GM12873 (cell line): ENCODE measurements around the gene KIF26B.

ENCODE experiments used
- TF ChIP-seq, protein P1 (sequence below): IDR thresholded peaks from 2 replicates; pipeline ENCODE4 v1.5.1; 2012; ENCODE audit warnings: low read depth, mild to moderate bottlenecking, moderate library complexity, low read length, control low read depth; ENCODE audit not compliant: insufficient read depth; ENCODE audit errors: missing control alignments

KIF26B gene

DNA sequence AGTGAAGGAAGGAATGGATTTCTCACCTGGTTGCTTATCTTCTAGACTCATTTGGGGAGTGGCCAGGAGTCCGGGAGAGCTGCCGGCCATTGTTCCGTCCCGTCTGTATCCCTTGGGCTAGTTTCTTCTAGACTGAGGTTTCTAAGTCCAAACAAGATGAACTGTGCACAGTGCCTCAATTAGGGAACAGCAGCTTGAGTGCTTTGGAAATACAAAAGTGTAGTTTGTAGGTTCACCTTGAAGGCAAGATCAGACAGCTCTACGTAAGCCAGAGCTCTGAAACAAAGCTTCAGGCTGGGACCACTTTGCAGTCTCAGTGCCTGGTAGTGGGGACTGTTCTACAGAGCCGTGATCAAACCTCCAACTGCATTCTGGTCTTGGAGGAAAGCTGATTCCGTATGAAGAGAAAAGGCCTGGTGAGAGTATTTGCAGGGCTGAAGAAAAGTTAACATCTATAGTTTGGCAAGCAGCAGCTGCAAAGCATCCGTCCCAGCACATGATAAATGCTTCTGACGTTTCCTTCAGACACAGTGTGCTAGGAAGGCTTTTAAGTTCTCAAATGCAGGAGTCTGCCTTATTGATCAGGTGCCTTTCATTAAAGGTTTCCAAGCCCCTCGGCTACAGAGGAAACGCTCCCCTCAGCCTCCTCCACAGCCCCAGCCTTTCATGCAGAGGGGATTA lies 432.8 kb downstream of the KIF26B start:
- TF ChIP-seq, protein P1, sequence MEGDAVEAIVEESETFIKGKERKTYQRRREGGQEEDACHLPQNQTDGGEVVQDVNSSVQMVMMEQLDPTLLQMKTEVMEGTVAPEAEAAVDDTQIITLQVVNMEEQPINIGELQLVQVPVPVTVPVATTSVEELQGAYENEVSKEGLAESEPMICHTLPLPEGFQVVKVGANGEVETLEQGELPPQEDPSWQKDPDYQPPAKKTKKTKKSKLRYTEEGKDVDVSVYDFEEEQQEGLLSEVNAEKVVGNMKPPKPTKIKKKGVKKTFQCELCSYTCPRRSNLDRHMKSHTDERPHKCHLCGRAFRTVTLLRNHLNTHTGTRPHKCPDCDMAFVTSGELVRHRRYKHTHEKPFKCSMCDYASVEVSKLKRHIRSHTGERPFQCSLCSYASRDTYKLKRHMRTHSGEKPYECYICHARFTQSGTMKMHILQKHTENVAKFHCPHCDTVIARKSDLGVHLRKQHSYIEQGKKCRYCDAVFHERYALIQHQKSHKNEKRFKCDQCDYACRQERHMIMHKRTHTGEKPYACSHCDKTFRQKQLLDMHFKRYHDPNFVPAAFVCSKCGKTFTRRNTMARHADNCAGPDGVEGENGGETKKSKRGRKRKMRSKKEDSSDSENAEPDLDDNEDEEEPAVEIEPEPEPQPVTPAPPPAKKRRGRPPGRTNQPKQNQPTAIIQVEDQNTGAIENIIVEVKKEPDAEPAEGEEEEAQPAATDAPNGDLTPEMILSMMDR = no peak

GRCh38 chr1:245588116-245588639 lies 433.4 kb downstream of the KIF26B start:
- TF ChIP-seq, protein P1 = no peak

DNA sequence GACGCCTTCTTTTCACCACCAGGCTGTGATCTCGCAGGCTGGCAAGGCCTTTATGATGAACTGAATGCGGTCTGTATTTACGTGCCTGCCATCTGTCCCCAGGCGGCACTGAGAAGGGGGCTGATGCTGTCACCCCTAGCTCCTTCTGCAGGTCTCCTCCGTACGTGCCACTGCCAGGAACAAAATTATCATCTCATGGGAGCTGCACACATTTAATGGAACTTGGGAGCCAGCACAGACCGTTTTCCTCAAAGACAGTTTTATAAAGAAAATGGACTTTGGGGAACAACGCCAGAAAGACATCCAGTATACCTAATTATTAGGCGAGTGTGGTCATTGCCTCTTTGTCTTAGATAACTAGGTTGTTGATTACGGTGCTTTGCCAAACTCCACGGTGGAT lies 434.5 kb downstream of the KIF26B start:
- TF ChIP-seq, protein P1 = no peak

DNA sequence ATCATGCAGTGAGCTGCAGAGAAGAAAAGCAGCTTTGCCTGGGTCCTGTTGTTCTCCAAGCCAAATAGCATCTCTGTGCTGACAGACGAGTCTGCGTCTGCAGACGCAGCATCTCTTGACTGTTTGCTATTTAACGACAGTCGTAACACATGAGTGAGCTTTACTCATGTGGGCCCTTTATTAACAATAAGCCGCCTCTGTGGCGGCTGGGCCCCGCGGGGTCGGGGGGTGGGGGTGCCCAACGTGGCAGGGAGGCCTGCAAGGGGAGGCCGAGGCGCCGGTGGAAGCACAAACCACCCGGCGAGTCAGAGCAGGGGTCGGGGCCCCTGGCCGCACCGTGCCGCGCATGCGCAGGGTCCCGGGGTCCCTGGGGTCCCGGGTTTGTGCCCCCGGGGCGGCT lies 435.1 kb downstream of the KIF26B start:
- TF ChIP-seq, protein P1 = no peak

DNA sequence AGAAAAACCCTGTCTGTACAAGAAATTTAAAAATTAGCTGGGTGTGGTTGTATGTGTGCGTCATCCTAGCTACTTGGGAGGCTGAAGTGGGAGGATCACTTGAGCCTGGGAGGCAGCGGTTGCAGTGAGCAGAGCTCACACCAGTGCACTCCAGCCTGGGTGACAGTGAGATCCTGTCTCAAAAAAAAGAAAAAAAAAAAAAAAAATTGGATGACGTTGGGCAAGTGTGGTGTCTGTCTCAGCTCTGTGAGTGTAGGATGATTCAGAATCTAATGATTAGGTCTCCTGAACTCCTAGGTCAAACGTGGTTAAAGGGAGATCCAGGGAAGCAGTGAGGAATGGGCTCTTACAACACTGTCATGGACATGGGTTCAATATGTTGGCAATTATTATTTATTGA lies 435.9 kb downstream of the KIF26B start:
- TF ChIP-seq, protein P1 = no peak

DNA sequence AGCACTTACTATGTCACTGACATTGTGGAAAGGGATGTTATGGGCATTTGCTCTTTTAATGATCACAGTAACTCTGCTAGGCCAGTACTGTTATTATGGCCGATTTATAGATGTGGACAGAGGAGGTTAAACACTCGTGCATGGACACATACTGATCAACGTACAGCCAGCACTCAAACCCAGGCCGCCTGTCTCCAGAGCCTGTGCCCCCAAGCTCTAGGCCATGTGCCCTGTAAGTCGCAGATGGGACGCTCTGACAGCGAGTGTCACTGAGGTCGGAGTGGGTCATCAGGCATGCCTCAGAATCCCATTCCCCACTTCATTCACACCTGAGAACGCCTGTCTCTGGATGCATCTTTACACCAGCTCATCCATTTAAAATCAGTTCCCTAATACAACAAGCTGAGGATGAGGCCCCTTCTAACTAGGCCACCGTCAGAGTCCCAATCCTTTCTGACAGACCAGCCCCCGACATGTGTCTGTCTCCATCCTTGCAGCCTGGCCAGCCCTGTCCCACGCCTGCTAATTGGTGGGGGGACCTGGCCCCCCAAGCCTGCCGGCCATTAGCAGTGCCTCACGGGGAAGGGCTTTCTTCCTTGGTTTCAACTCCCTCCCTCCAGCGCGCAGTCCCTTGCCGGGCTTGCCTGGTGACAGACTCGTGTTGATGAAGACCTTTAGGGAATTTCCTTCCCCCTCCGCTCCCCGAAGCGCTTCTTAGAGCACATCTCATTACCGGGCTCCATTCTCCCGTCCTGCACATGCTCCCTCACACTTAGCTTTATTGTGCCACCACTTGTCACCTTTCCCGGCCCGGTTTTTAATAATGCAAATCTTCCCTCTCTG lies 436.8 kb downstream of the KIF26B start:
- TF ChIP-seq, protein P1 = no peak

GRCh38 chr1:245592189-245592460 lies 437.3 kb downstream of the KIF26B start:
- TF ChIP-seq, protein P1 = no peak
